HG03469 (cell line): ENCODE results near the gene MAPKAP1.
A peak's percentile ranks its signal among the peaks of the same experiment; 100 is the strongest.
"Not testable (repeated sequence)": the region's sequence is repeated elsewhere in the genome, so short reads cannot be mapped to it uniquely, and the experiment has no call there.

Source experiments
- ATAC-seq: cut with Tn5 transposase; IDR thresholded peaks from one replicate; pipeline ENCODE4 v1.9.1; 2021; ENCODE audit warnings: mild to moderate bottlenecking, moderate library complexity, moderate number of reproducible peaks; ENCODE audit not compliant: unreplicated experiment

Gene MAPKAP1

GRCh38 chr9:125571824-125572223 is 135.2 kb downstream of the MAPKAP1 start:
- ATAC-seq: not testable (repeated sequence)

GRCh38 chr9:125570246-125570645 is 136.8 kb downstream of the MAPKAP1 start:
- no peak for ATAC-seq

- ATAC-seq: no peak
These were observed 138.4 kb downstream of the MAPKAP1 start for GRCh38 chr9:125568621-125569020.

GRCh38 chr9:125566051-125566450 is 141.0 kb downstream of the MAPKAP1 start:
- not testable (repeated sequence) for ATAC-seq

DNA sequence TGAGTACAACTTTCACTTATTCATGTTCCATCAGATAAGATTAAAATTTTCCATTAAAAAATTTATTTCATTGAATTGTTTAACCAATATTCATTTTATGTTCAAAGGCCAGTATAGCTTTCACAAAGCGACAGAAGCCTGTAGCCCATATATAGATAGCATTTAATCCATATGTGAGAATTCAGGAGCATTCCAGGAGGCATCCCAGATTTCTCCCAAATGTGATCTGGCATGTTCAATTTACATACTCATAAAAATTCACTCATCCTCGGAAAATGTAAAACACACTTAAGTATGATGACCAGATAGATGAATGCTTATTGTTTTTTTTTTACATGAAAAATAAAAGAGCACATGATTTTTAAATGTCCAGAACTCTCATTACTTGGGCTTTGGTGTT is 141.9 kb downstream of the MAPKAP1 start:
- no peak for ATAC-seq

- ATAC-seq: no peak
These were observed 142.4 kb downstream of the MAPKAP1 start for GRCh38 chr9:125564631-125565030.

GRCh38 chr9:125561509-125562148 is 145.4 kb downstream of the MAPKAP1 start:
- ATAC-seq: peak; percentile 58

GRCh38 chr9:125559894-125560293 is 147.1 kb downstream of the MAPKAP1 start:
- no peak for ATAC-seq

GRCh38 chr9:125559194-125559593 is 147.8 kb downstream of the MAPKAP1 start:
- ATAC-seq: no peak

DNA sequence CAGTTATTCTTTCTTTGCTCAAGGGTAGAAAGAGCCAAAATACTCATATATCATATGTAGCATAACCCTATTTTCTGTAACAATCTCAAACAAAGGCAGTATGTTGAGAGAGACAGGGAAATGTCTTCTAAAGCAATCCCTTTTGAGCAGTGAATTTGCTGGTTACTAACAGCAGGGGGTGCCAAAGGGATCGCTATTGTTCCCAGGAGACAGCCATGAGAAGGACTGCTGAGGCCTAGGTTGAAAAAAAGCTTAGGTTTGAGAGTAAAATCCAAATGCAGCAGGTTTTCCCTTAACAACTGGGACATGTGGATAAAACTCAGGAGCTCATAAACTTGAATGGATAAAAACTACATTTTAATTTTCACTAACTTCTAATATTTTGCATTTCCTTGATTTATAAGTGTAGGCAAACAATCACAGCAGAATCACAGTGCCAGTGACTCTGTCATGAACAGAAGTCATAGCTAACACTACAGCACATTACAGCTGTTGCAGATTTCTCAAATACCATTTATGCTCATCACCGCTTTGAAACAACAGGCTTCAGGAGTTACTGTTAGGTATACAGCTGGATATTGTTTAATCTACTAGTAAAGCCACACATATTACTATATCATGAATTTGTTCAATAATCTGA is 148.4 kb downstream of the MAPKAP1 start:
- no peak for ATAC-seq

GRCh38 chr9:125556046-125556721 is 150.8 kb downstream of the MAPKAP1 start:
- no peak for ATAC-seq

- no peak for ATAC-seq
These were observed 152.3 kb downstream of the MAPKAP1 start for GRCh38 chr9:125554726-125555125.

DNA sequence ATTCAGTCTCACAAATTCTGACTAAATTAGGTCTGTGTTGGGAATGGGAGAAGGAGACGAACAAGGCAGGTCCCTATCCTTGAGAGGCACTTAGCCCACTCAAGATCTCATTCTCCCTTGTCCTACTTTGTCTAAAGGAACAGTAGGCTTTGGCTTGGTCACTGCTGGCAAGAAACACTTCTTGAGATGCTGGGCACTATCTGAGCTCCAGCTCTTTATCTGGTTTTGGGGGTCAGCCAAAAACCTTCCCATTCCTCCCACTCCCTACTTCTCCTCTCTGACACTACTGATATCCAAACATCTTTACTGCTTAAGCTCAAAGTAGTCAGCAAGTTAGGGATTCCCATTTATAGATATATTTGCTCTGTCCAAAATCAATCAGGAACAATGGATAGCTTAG is 155.2 kb downstream of the MAPKAP1 start:
- no peak for ATAC-seq

DNA sequence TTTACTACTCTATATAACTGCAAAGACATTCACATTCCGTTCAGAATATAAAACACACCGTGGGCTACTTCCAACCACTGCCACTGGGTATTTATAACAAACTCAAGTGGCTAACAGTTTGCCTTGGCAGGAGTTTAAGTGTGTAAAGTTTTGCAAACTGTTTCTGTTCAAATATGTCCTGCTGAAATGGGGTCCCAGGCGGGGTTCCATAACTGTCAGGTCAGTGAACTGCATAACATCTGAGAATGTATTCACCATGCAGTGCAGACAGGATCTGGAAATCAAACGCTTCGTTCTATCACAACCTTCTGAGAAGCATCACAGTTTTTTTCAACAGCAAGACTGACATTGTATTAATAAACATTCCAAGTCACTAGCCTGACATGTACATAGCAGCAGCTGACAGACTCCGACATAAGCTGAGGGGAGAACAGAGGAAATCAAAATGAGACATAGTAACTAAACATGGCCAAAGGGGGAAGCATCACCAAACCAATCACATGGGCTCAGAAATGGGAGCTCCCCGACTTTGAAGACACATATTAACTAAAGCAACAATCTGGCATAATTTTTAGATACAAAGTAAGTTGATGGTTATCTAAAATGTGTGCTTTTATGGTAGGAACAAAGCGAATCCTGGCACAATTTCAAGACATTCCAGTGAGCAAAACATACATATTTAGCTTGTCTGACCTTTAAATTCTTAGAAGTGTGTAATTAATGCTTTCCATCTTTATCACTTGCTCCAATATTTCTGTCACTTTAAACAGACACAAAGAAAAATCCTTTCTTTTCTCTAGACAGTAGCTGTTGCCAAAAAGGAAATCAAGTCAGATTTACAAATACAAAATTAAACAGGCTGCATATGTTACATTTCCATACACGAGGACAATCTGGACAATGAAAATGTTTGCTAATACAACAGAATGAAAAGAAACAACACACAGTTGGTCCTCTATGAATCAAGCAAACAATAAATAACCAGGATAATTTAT is 156.8 kb downstream of the MAPKAP1 start:
- ATAC-seq: no peak

DNA sequence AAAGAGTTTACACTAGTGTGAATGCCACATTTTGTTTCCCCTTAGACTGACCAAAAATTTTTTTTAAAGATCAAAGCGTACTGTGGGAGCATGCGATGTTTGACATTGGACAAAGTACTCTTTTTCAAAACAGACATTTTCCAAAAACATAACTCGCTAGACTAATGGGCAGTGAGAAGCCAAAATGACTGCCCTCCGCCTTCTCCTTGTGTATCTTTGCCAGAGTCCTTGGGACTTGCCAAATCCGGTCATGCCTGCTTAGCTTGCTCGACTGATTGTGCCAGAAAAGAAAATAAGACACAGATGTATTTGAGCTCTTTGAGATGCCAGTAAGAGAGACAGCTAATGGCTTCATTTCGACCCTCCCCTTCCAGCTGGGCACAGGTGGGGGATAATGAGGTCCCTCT is 157.5 kb downstream of the MAPKAP1 start:
- ATAC-seq: no peak

DNA sequence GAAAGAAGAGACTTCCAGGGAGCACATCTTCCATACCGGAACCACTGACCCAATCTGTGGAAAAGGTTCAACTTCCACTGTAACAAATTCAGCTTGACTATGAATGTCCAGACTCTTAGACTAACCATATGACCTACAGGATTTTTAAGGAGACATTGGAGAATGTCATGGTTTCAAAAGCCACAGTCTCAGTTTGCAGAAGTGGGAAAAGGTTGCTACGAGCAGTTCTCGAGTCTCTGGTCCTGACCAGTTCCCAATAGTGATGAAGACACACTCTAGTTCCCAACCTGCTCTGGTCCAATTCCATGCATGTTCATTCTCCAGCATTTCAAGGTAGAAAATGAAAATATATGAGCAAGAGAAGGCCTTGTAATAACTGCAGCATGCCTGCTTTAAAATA is 158.0 kb downstream of the MAPKAP1 start:
- no peak for ATAC-seq

GRCh38 chr9:125548141-125548540 is 158.9 kb downstream of the MAPKAP1 start:
- ATAC-seq: no peak

DNA sequence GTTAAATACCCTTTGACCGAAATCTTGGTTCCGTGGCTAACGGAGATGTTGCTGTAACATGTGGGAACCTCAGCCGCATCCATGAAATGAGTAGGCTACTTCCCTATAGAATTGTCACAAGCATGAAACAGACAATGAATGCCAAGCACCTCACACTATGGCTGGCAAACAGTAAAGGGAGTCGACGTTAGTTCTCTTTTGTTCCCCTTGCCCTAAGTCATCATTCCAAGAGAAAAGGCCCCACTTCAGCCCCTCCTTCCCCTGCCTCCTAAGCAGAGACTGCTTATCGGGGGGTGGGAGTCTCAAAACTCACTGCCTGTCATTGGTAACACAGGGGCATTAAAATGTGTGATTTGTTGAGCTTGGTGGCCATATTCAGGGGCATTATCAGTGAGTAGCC is 159.6 kb downstream of the MAPKAP1 start:
- no peak for ATAC-seq

DNA sequence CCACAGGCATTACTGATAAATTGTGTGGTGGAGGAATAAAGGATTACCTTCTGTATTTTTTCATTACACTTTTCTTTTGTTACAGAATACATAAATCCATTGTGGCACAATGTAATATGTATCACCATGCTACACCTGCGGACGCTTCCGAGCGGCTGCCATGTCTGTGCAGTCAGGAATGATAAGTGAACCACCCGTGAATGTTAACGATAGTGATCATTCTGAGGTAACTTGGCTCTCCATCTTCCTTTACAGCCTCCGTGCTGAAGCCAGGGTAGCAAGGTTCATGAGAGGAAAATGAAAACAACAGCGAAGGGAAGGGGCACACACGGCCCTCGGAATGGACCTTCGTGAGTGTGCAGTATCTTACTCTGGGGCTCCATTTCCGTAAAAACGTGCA is 161.2 kb downstream of the MAPKAP1 start:
- ATAC-seq: no peak

GRCh38 chr9:125544988-125545651 is 161.9 kb downstream of the MAPKAP1 start:
- no peak for ATAC-seq
